Measurements from ENCODE around the gene BCHE.

- TF ChIP-seq CTCF (IDR thresholded peaks at IDR 0.05) (no peak), POLR2A (IDR thresholded peaks at IDR 0.05) (no peak)
These were observed at the start of gene BCHE for GRCh38 chr3:165837058-165837525.

Measured in lower leg skin (tissue), 3 donors.